Measurements from ENCODE around the gene FLNC.

The FLNC gene

GRCh38 chr7:128794020-128794419 is 36.2 kb upstream of the FLNC start:
- FAIRE-seq = no peak
- no peak for DNase-seq (ENCODE audit: insufficient read length, low spot score)
- TF ChIP-seq, protein P1, sequence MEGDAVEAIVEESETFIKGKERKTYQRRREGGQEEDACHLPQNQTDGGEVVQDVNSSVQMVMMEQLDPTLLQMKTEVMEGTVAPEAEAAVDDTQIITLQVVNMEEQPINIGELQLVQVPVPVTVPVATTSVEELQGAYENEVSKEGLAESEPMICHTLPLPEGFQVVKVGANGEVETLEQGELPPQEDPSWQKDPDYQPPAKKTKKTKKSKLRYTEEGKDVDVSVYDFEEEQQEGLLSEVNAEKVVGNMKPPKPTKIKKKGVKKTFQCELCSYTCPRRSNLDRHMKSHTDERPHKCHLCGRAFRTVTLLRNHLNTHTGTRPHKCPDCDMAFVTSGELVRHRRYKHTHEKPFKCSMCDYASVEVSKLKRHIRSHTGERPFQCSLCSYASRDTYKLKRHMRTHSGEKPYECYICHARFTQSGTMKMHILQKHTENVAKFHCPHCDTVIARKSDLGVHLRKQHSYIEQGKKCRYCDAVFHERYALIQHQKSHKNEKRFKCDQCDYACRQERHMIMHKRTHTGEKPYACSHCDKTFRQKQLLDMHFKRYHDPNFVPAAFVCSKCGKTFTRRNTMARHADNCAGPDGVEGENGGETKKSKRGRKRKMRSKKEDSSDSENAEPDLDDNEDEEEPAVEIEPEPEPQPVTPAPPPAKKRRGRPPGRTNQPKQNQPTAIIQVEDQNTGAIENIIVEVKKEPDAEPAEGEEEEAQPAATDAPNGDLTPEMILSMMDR (IDR thresholded peaks at IDR 0.05; ENCODE audit: insufficient read depth, missing control alignments) = peak; percentile 4

DNA sequence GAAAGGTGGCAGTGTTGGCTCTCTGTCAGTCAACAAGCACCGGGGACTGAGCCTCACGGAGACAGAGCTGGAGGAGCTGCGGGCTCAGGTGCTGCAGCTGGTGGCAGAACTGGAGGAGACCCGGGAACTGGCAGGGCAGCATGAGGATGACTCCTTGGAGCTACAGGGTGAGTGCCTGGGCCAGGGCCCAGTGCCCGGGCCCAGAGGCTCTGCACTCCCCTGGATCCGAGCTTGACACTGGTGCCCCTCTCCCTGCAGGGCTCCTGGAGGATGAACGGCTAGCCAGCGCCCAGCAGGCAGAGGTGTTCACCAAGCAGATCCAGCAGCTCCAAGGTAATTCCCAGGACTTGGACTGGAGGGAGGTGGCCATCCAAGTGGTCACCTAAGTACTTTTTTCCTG is 35.8 kb upstream of the FLNC start:
- TF ChIP-seq, protein P1 (IDR thresholded peaks at IDR 0.05; ENCODE audit: insufficient read depth, missing control alignments) = no peak
- FAIRE-seq (no peak), DNase-seq (ENCODE audit: insufficient read length, low spot score) (no peak)

- DNase-seq (ENCODE audit: insufficient read length, low spot score) (no peak), FAIRE-seq (no peak)
- TF ChIP-seq, protein P1 (IDR thresholded peaks at IDR 0.05; ENCODE audit: insufficient read depth, missing control alignments) = no peak
Measured at GRCh38 chr7:128795129-128795528, 35.1 kb upstream of the FLNC start.

GRCh38 chr7:128796327-128796726 is 33.9 kb upstream of the FLNC start:
- DNase-seq (ENCODE audit: insufficient read length, low spot score) (no peak), FAIRE-seq (no peak)
- TF ChIP-seq, protein P1 (IDR thresholded peaks at IDR 0.05; ENCODE audit: insufficient read depth, missing control alignments) = no peak

GRCh38 chr7:128799451-128799850 is 30.8 kb upstream of the FLNC start:
- no peak for DNase-seq (ENCODE audit: insufficient read length, low spot score)
- FAIRE-seq = no peak
- TF ChIP-seq, protein P1 (IDR thresholded peaks at IDR 0.05; ENCODE audit: insufficient read depth, missing control alignments) = no peak

GRCh38 chr7:128800567-128800966 is 29.6 kb upstream of the FLNC start:
- FAIRE-seq = no peak
- TF ChIP-seq, protein P1 (IDR thresholded peaks at IDR 0.05; ENCODE audit: insufficient read depth, missing control alignments) = no peak
- DNase-seq (ENCODE audit: insufficient read length, low spot score) = no peak

GRCh38 chr7:128801003-128801402 is 29.2 kb upstream of the FLNC start:
- TF ChIP-seq, protein P1 (IDR thresholded peaks at IDR 0.05; ENCODE audit: insufficient read depth, missing control alignments) = no peak
- no peak for FAIRE-seq

More at GRCh38 chr7:128801003-128801402, 29.2 kb upstream of the FLNC start:
- DNase-seq (ENCODE audit: insufficient read length, low spot score) = no peak

Measured in D721Med (cell line).